ENCODE measurements around the gene GLRX. TPM values are rescaled to one million over a fixed set of nuclear protein-coding genes. Genes with fewer than 3 reads are reported as not detected.

GLRX gene
- total RNA-seq, 2 donors from 2014 or later: 18.9 to 26.3 TPM

- H3K36me3 Mint-ChIP-seq (ENCODE audit: low read depth): peaks cover 18% of the 10 kb centered on the region
- no peak for TF ChIP-seq CTCF (conservative IDR thresholded peaks at IDR 0.05)
- Histone ChIP-seq H3K4me3 (ENCODE audit: low read length) (no peak overlapping the region), H3K27ac (ENCODE audit: low read depth, low read length) (no peak overlapping the region), H3K9me3 (ENCODE audit: control insufficient read depth, low read length) (peaks cover 11% of the 10 kb centered on the region), H3K36me3 (ENCODE audit: control insufficient read depth, insufficient read depth, low read length) (peaks cover 13% of the 10 kb centered on the region), H3K4me1 (ENCODE audit: control insufficient read depth, insufficient read depth, low read length) (peaks cover 5% of the 10 kb centered on the region), H3K9ac (ENCODE audit: extremely low read depth, low read length, poor library complexity, severe bottlenecking) (no peak overlapping the region), H3K27me3 (ENCODE audit: control insufficient read depth, insufficient read depth, low read length, poor library complexity, severe bottlenecking) (no peaks in the 10 kb centered on the region)
- no peaks in the 10 kb centered on the region for H3K27me3 Mint-ChIP-seq (ENCODE audit: insufficient read depth)
- no peak for DNase-seq
- peak overlapping the region; percentile 11 for H3K27ac Mint-ChIP-seq
- H3K4me1 Mint-ChIP-seq: peaks cover 8% of the 10 kb centered on the region
- H3K4me3 Mint-ChIP-seq: no peak overlapping the region
- H3K9me3 Mint-ChIP-seq: peaks cover 7% of the 10 kb centered on the region
- 92 to 100% methylated on average over 1 to 3 of the region's 3 CpGs for WGBS, 2 experiments (ENCODE audit: insufficient coverage in 1 of 2, insufficient read length in 1 of 2)
Observed at GRCh38 chr5:95800553-95800952, 22.0 kb downstream of the GLRX start.

GRCh38 chr5:95799191-95799835 is 23.2 kb downstream of the GLRX start:
- Mint-ChIP-seq H3K9me3 (peaks cover 2% of the 10 kb centered on the region), H3K4me1 (peaks cover 8% of the 10 kb centered on the region), H3K4me3 (no peak overlapping the region), H3K36me3 (ENCODE audit: low read depth) (peaks cover 15% of the 10 kb centered on the region), H3K27ac (no peak overlapping the region), H3K27me3 (ENCODE audit: insufficient read depth) (no peaks in the 10 kb centered on the region)
- DNase-seq: no peak
- Histone ChIP-seq H3K4me1 (ENCODE audit: control insufficient read depth, insufficient read depth, low read length) (peaks cover 5% of the 10 kb centered on the region), H3K36me3 (ENCODE audit: control insufficient read depth, insufficient read depth, low read length) (peaks cover 25% of the 10 kb centered on the region), H3K27ac (ENCODE audit: low read depth, low read length) (no peak overlapping the region), H3K9ac (ENCODE audit: extremely low read depth, low read length, poor library complexity, severe bottlenecking) (no peak overlapping the region), H3K4me3 (ENCODE audit: low read length) (no peak overlapping the region), H3K27me3 (ENCODE audit: control insufficient read depth, insufficient read depth, low read length, poor library complexity, severe bottlenecking) (no peaks in the 10 kb centered on the region), H3K9me3 (ENCODE audit: control insufficient read depth, low read length) (no peaks in the 10 kb centered on the region)
- TF ChIP-seq CTCF (conservative IDR thresholded peaks at IDR 0.05): no peak
- whole genome bisulfite sequencing, 2 experiments (ENCODE audit: insufficient coverage in 1 of 2, insufficient read length in 1 of 2): 96 to 100% methylated on average over 4 of the region's 4 CpGs

GRCh38 chr5:95798545-95798944 is 24.0 kb downstream of the GLRX start:
- H3K9me3 ChIP-seq (ENCODE audit: control insufficient read depth, low read length): no peaks in the 10 kb centered on the region
- TF ChIP-seq CTCF (conservative IDR thresholded peaks at IDR 0.05): no peak
- Mint-ChIP-seq H3K36me3 (ENCODE audit: low read depth) (peaks cover 20% of the 10 kb centered on the region), H3K27me3 (ENCODE audit: insufficient read depth) (no peaks in the 10 kb centered on the region), H3K4me1 (peaks cover 11% of the 10 kb centered on the region), H3K27ac (no peak overlapping the region), H3K9me3 (no peaks in the 10 kb centered on the region), H3K4me3 (no peak overlapping the region)
- H3K27ac ChIP-seq (ENCODE audit: low read depth, low read length): no peak overlapping the region
- H3K36me3 ChIP-seq (ENCODE audit: control insufficient read depth, insufficient read depth, low read length): peaks cover 33% of the 10 kb centered on the region
- H3K9ac ChIP-seq (ENCODE audit: extremely low read depth, low read length, poor library complexity, severe bottlenecking): no peak overlapping the region
- no peak overlapping the region for H3K4me3 ChIP-seq (ENCODE audit: low read length)
- DNase-seq: no peak
- H3K4me1 ChIP-seq (ENCODE audit: control insufficient read depth, insufficient read depth, low read length): peaks cover 5% of the 10 kb centered on the region
- H3K27me3 ChIP-seq (ENCODE audit: control insufficient read depth, insufficient read depth, low read length, poor library complexity, severe bottlenecking): no peaks in the 10 kb centered on the region
